ENCODE measurements around the gene TSPAN18.

DNA sequence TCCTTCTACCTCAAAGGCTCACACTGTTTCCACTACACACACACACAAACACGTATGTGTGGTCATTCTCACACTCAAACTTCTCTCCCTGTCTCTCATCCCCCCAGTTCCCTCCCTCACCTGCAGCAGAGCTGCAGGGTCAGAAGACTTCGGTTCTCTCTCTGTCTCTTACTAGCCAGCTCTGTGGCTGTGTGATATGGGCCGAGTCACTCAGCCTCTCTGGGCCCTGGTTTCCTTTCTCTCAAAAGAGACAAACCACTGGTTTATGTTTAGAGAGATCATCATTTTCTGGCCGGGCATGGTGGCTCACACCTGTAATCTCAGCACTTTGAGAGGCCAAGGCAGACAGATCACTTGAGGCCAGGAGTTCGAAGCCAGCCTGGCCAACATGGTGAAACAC lies 21.1 kb downstream of the TSPAN18 start:
- TF ChIP-seq, protein P1, sequence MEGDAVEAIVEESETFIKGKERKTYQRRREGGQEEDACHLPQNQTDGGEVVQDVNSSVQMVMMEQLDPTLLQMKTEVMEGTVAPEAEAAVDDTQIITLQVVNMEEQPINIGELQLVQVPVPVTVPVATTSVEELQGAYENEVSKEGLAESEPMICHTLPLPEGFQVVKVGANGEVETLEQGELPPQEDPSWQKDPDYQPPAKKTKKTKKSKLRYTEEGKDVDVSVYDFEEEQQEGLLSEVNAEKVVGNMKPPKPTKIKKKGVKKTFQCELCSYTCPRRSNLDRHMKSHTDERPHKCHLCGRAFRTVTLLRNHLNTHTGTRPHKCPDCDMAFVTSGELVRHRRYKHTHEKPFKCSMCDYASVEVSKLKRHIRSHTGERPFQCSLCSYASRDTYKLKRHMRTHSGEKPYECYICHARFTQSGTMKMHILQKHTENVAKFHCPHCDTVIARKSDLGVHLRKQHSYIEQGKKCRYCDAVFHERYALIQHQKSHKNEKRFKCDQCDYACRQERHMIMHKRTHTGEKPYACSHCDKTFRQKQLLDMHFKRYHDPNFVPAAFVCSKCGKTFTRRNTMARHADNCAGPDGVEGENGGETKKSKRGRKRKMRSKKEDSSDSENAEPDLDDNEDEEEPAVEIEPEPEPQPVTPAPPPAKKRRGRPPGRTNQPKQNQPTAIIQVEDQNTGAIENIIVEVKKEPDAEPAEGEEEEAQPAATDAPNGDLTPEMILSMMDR (conservative IDR thresholded peaks at IDR 0.05; ENCODE audit: low read depth, low read length), result no peak
- TF ChIP-seq EZH2 (IDR thresholded peaks at IDR 0.05; ENCODE audit: low read length, unreplicated experiment) (no peak), EZH2phosphoT487 (IDR thresholded peaks at IDR 0.05; ENCODE audit: borderline replicate concordance, low read length) (no peak)
